Calu3 (cell line): ENCODE measurements around the gene AP1M1. TPM values are rescaled to one million over a fixed set of nuclear protein-coding genes. Genes with fewer than 3 reads are reported as not detected.
"Not testable (repeated sequence)": the region's sequence is repeated elsewhere in the genome, so short reads cannot be mapped to it uniquely, and the experiment has no call there.

ENCODE experiments used
- BruUV-seq: library from RNA; stranded (reverse); fragments of 400-500 nt; replicated peaks from 2 replicates; lab custom pipeline; 2021; lab: Mats Ljungman, UMichigan
- CTCF ChIA-PET: fragments of 300-600 bp; sonication (Branson Sonifier 250); formaldehyde crosslinking; loops from one replicate; lab custom pipeline; 2022; ENCODE audit warnings: antibody characterized with exemption; lab: Charles Lee
- DNase-seq: peaks from one replicate; pipeline ENCODE4 v3.0.0; 2022
- H3K27ac Mint-ChIP-seq: one replicate; pipeline ENCODE4 v1.8.0; 2022; ENCODE audit warnings: mixed read lengths; ENCODE audit not compliant: unreplicated experiment
- H3K27me3 Mint-ChIP-seq: one replicate; pipeline ENCODE4 v1.8.0; 2022; ENCODE audit warnings: mixed read lengths; ENCODE audit not compliant: unreplicated experiment
- H3K36me3 Mint-ChIP-seq: one replicate; pipeline ENCODE4 v1.8.0; 2022; ENCODE audit warnings: mild to moderate bottlenecking, moderate library complexity, mixed read lengths; ENCODE audit not compliant: insufficient read depth, unreplicated experiment
- H3K4me1 Mint-ChIP-seq: one replicate; pipeline ENCODE4 v1.8.0; 2022; ENCODE audit warnings: mild to moderate bottlenecking, low read depth, mixed read lengths; ENCODE audit not compliant: unreplicated experiment
- H3K4me3 Mint-ChIP-seq: one replicate; pipeline ENCODE4 v1.8.0; 2022; ENCODE audit warnings: mild to moderate bottlenecking, low read depth, moderate library complexity, mixed read lengths; ENCODE audit not compliant: unreplicated experiment
- H3K9me3 Mint-ChIP-seq: one replicate; pipeline ENCODE4 v1.8.0; 2022; ENCODE audit warnings: low read depth, mixed read lengths; ENCODE audit not compliant: unreplicated experiment
- CTCF ChIP-seq: fragments of 200-600 bp; IDR thresholded peaks from one replicate; pipeline ENCODE4 v1.8.0; 2022; ENCODE audit warnings: antibody characterized with exemption; ENCODE audit not compliant: unreplicated experiment
- intact Hi-C: fragments of 100-400 bp; cut with micrococcal nuclease; formaldehyde crosslinking; loops from one replicate; pipeline ENCODE4 v1.10.0; 2022; ENCODE audit not compliant: unreplicated experiment
- total RNA-seq: library from RNA; stranded (reverse); gene quantifications from 2 replicates; pipeline ENCODE4 v1.2.3, GENCODE V29; 2022

Gene AP1M1
- total RNA-seq, 1 experiment from 2014 or later = 31.5 TPM

DNA sequence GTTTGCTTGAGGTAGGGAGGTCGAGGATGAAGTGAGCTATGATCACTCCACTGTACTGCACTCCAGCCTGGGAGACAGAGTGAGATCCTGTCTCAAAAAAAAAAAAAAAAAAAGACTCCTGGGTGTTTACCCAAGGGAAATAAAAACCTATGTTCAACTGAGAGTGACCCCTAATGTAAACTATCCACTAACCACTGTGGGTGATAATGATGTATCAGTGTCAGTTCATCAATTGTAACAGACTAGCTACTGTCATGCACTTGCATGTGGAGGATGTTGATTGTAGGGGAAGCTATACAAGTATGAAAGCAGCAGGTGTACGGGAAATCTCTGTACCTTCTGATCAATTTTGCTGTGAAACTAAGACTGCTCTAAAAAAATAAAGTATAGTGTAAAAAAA lies 21.8 kb upstream of the AP1M1 start:
- Mint-ChIP-seq H3K9me3 (no peaks in the 10 kb centered on the region), H3K4me1 (peaks cover 14% of the 10 kb centered on the region), H3K36me3 (no peaks in the 10 kb centered on the region), H3K27ac (no peak overlapping the region), H3K4me3 (no peak overlapping the region), H3K27me3 (no peaks in the 10 kb centered on the region)
- no peak for TF ChIP-seq CTCF
- no TSS peak for BruUV-seq
- no peak for DNase-seq
- intact Hi-C loops = no loop called here
- CTCF ChIA-PET = no interaction called here

DNA sequence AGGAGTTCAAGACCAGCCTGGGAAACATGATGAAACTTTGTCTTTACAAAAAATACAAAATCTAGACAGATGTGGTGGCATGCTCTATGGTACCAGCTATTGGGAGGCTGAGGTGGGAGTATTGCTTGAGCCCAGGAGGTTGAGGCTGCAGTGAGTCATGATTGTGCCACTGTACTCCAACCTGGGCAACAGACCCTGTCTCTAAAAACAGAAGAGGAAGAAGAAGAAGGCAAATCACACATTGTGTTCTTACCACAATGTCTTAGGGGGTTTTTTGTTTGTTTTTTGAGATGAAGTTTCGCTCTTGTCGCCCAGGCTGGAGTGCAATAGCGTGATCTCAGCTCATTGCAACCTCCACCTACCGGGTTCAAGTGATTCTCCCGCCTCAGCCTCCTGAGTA lies 18.8 kb upstream of the AP1M1 start:
- H3K27me3 Mint-ChIP-seq, intact Hi-C loops, H3K4me3 Mint-ChIP-seq, DNase-seq, BruUV-seq, H3K4me1 Mint-ChIP-seq, H3K36me3 Mint-ChIP-seq, H3K9me3 Mint-ChIP-seq, H3K27ac Mint-ChIP-seq: not testable (repeated sequence)
- CTCF ChIA-PET = interaction anchor here (0.6 kb wide), 1 partner anchor 17 kb away, joined by 5 read pairs; no protein-coding TSS in a partner anchor

GRCh38 chr19:16180611-16181010 lies 17.1 kb upstream of the AP1M1 start:
- Mint-ChIP-seq H3K4me3 (no peak overlapping the region), H3K36me3 (peaks cover 18% of the 10 kb centered on the region), H3K27me3 (no peaks in the 10 kb centered on the region), H3K4me1 (no peaks in the 10 kb centered on the region), H3K9me3 (no peaks in the 10 kb centered on the region), H3K27ac (no peak overlapping the region)
- CTCF ChIA-PET = interaction anchor here (0.9 kb wide), 1 partner anchor 155 kb away, joined by 3 read pairs; no protein-coding TSS in a partner anchor
- intact Hi-C loops = loop anchor here (5.0 to 10.0 kb wide), 4 partner anchors 66 to 346 kb away; partner anchors contain the start of gene RAB8A
- DNase-seq = no peak
- BruUV-seq = no TSS peak
- no peak for TF ChIP-seq CTCF

- peak overlapping the region; percentile 100 for H3K4me3 Mint-ChIP-seq
- H3K9me3 Mint-ChIP-seq = no peaks in the 10 kb centered on the region
- DNase-seq = no peak
- CTCF ChIA-PET = interaction anchor here (0.9 to 1.6 kb wide), 6 partner anchors 13 to 159 kb away, joined by 3 to 11 read pairs (median 4); partner anchors contain the start of genes AP1M1 and RAB8A
- H3K4me1 Mint-ChIP-seq = no peaks in the 10 kb centered on the region
- no peak for TF ChIP-seq CTCF
- H3K27me3 Mint-ChIP-seq = no peaks in the 10 kb centered on the region
- H3K27ac Mint-ChIP-seq = peak overlapping the region; percentile 99
- TSS peak; percentile 81 for BruUV-seq
- peaks cover 42% of the 10 kb centered on the region for H3K36me3 Mint-ChIP-seq
- intact Hi-C loops = loop anchor here (5.0 to 10.0 kb wide), 4 partner anchors 70 to 350 kb away; partner anchors contain the start of gene RAB8A
Measured at GRCh38 chr19:16184665-16185122, 13.0 kb upstream of the AP1M1 start.

DNA sequence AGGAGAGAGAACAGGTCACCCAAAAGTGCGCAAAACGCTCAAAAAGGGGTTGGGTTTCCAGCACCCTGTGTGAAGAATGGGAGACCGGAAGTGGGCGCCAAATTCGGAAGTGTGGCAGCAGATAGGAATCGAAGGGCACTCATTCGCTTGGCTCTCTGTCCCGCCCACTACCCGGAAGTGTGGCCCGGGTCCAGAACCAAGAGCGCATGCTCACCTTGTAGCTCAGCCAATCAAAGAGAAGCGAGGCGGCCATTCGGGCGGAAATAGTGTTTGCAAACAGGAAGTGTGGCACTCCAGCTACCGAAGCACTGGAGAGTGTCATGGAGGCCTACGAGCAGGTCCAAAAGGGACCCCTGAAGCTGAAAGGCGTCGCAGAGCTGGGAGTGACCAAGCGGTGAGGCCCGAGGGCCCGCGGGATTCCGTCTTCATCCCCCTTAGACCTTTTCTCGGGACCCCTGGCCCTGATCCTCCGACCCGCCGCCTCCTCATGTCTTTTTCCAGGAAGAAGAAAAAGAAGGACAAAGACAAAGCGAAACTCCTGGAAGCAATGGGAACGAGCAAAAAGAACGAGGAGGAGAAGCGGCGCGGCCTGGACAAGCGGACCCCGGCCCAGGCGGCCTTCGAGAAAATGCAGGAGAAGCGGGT lies 12.5 kb upstream of the AP1M1 start, which contains the start of gene FAM32A:
Gene FAM32A, plus strand, starts transcription at position 288 of the 645 bp plus-strand sequence. Its CDS starts 33 bp downstream, at position 321.
- peaks cover 42% of the 10 kb centered on the region for H3K36me3 Mint-ChIP-seq
- peak within 1 kb of the TSS; percentile 99 for H3K27ac Mint-ChIP-seq
- no TSS peak for BruUV-seq
- CTCF ChIA-PET = interaction anchor here (0.5 to 1.6 kb wide), 9 partner anchors 12 to 373 kb away, joined by 3 to 11 read pairs (median 3); partner anchors contain the start of genes AP1M1 and RAB8A
- H3K4me1 Mint-ChIP-seq = no peaks in the 10 kb centered on the region
- H3K9me3 Mint-ChIP-seq = no peaks in the 10 kb centered on the region
- H3K4me3 Mint-ChIP-seq = peak within 1 kb of the TSS; percentile 100
- peak; percentile 95 for DNase-seq
- H3K27me3 Mint-ChIP-seq = no peaks in the 10 kb centered on the region
- TF ChIP-seq CTCF = no peak
- intact Hi-C loops = loop anchor here (10.0 kb wide), 2 partner anchors 70 to 350 kb away; partner anchors contain the start of gene RAB8A
